H1 (cell line): ENCODE measurements around the gene UPK1B. TPM values are rescaled to one million over a fixed set of nuclear protein-coding genes. Genes with fewer than 3 reads are reported as not detected.

Source experiments
- CEBPB ChIP-seq: IDR thresholded peaks from 2 replicates; pipeline ENCODE4 v1.6.1; 2012; ENCODE audit warnings: low read depth, low read length
- CHD7 ChIP-seq: fragments of 300-600 bp; sonication (generic); IDR thresholded peaks from 2 replicates; pipeline ENCODE4 v1.7.1; 2012; ENCODE audit warnings: low read length, moderate library complexity, mild to moderate bottlenecking, inconsistent platforms; ENCODE audit not compliant: insufficient replicate concordance
- polyA plus RNA-seq, 7 experiments: library from polyadenylated mRNA; depleted of rRNA in 3 of 7; stranded (reverse) in 5 of 7; unstranded in 2 of 7; fragments of >200 nt in 5 of 7; fragments of 200-250 nt in 2 of 7; gene quantifications; 1 replicate in 5 of 7; 2 replicates in 1 of 7; 4 replicates in 1 of 7; pipeline versions ENCODE4 v1.2.1 to v1.2.3, GENCODE V29; 2011 to 2013; ENCODE audit warnings: missing spikeins in 2 of 7, mixed read lengths in 2 of 7
- total RNA-seq: library from RNA; stranded (reverse); fragmentation: NEBNext Ultra II Directional; extraction: Animal tissue kit (Norgen Biotek cat#: 25700); gene quantifications from 2 replicates; pipeline ENCODE4 v1.2.1, GENCODE V29; 2021
- TF ChIP-seq, protein P1 (sequence below): IDR thresholded peaks from 2 replicates; pipeline ENCODE4 v1.6.1; 2012; ENCODE audit warnings: inconsistent platforms

UPK1B gene
- total and polyA plus RNA-seq, 2 of the 8 experiments (the other 6 are each of a cell fraction or from before 2014, with no cell fraction given) = 0.67 to 0.68 TPM

GRCh38 chr3:119211803-119212202, 38.4 kb downstream of the UPK1B start (continued):
- TF ChIP-seq CHD7 (no peak), CEBPB (no peak)
- TF ChIP-seq, protein P1, sequence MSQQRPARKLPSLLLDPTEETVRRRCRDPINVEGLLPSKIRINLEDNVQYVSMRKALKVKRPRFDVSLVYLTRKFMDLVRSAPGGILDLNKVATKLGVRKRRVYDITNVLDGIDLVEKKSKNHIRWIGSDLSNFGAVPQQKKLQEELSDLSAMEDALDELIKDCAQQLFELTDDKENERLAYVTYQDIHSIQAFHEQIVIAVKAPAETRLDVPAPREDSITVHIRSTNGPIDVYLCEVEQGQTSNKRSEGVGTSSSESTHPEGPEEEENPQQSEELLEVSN = no peak
